BJ (cell line): ENCODE results near the gene ENG. TPM values are rescaled to one million over a fixed set of nuclear protein-coding genes. Genes with fewer than 3 reads are reported as not detected.

Source experiments
- CTCF ChIA-PET: fragments of 350-600 bp; formaldehyde crosslinking; extraction: SDS; loops from one replicate; lab custom pipeline; 2021; ENCODE audit warnings: antibody characterized with exemption, inconsistent platforms; lab: Yijun Ruan, JAX
- POLR2A ChIA-PET: fragments of 300-600 bp; sonication (Branson Sonifier 250); formaldehyde crosslinking; extraction: SDS; loops from one replicate; lab custom pipeline; 2021; ENCODE audit warnings: antibody characterized with exemption; lab: Charles Lee
- DNase-seq: peaks from one replicate; pipeline ENCODE4 v3.0.0-alpha.2; 2011; ENCODE audit warnings: low read depth
- H3K27me3 ChIP-seq: 2 replicates; pipeline ENCODE4 v1.6.0; 2011; ENCODE audit warnings: low read length; ENCODE audit not compliant: control insufficient read depth, insufficient read depth
- H3K36me3 ChIP-seq: 2 replicates; pipeline ENCODE4 v1.5.1; 2011; ENCODE audit warnings: low read length; ENCODE audit not compliant: control insufficient read depth, insufficient read depth
- H3K4me3 ChIP-seq: 2 replicates; pipeline ENCODE4 v1.5.1; 2011; ENCODE audit warnings: low read depth, mild to moderate bottlenecking, control low read depth, low read length
- polyA plus RNA-seq: library from polyadenylated mRNA; depleted of rRNA; stranded (reverse); fragments of >200 nt; gene quantifications from 2 replicates; pipeline ENCODE4 v1.2.3, GENCODE V29; 2011
- TF ChIP-seq, protein P1 (sequence below): IDR thresholded peaks from 2 replicates; pipeline ENCODE4 v1.5.1; 2011; ENCODE audit warnings: low read depth, mild to moderate bottlenecking, control low read depth, inconsistent platforms, low read length, moderate library complexity; ENCODE audit not compliant: insufficient read depth

The ENG gene
- polyA plus RNA-seq, 1 experiment, result 44.6 TPM

- ChIA-PET CTCF (interaction anchor here (0.7 to 5.2 kb wide), 14 partner anchors 8 to 264 kb away, joined by 3 to 41 read pairs (median 4); partner anchors contain the start of gene CDK9), POLR2A (interaction anchor here (0.7 kb wide), 1 partner anchor 66 kb away, joined by 3 read pairs; no protein-coding TSS in a partner anchor)
- no peak for DNase-seq
- 0 out of 2 replicates have a peak, but pooled peaks cover 5% of the 10 kb centered on the region for H3K36me3 ChIP-seq
- no peaks in the 10 kb centered on the region for H3K27me3 ChIP-seq
- H3K4me3 ChIP-seq, result peak overlapping the region; percentile 44
- TF ChIP-seq, protein P1, sequence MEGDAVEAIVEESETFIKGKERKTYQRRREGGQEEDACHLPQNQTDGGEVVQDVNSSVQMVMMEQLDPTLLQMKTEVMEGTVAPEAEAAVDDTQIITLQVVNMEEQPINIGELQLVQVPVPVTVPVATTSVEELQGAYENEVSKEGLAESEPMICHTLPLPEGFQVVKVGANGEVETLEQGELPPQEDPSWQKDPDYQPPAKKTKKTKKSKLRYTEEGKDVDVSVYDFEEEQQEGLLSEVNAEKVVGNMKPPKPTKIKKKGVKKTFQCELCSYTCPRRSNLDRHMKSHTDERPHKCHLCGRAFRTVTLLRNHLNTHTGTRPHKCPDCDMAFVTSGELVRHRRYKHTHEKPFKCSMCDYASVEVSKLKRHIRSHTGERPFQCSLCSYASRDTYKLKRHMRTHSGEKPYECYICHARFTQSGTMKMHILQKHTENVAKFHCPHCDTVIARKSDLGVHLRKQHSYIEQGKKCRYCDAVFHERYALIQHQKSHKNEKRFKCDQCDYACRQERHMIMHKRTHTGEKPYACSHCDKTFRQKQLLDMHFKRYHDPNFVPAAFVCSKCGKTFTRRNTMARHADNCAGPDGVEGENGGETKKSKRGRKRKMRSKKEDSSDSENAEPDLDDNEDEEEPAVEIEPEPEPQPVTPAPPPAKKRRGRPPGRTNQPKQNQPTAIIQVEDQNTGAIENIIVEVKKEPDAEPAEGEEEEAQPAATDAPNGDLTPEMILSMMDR, result no peak
Observed at GRCh38 chr9:127853312-127854183, 910 bp downstream of the ENG start.

GRCh38 chr9:127852829-127853228, 1.6 kb downstream of the ENG start:
- POLR2A ChIA-PET, result interaction anchor here (0.7 kb wide), 1 partner anchor 66 kb away, joined by 3 read pairs; no protein-coding TSS in a partner anchor
- Histone ChIP-seq H3K27me3 (no peaks in the 10 kb centered on the region), H3K36me3 (peaks cover 5% of the 10 kb centered on the region; the same call in 1 of the 2 replicates), H3K4me3 (peak overlapping the region; percentile 44)
- CTCF ChIA-PET, result interaction anchor here (1.0 to 5.2 kb wide), 9 partner anchors 10 to 82 kb away, joined by 3 to 41 read pairs (median 3); partner anchors contain the start of gene CDK9
- TF ChIP-seq, protein P1, result no peak
- no peak for DNase-seq

DNA sequence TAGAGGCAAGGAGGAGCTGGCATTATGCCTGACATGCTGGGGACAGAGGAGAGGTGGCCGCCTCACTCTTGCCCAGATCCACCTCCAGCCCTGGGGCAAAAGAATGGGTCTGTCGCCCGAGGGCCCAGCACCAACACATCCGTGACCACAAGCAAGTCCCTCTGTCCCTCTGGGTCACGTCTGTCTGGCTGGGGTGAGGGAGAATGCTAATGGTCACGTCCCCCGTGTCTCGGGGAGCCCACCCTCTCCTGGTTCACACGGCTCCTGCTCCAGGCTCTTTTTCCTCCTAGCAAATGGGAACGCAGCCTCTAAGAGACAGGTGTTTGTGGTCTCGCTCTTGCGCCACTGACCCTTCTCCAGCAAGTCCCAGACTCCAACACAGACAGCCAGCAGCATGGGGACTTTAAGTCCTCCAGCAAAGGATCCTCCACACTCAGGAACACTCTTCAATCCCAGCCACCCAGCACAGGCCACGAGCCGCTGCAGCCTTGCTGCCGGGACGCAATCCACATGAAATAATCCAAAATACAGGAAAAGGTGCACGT, 4.1 kb downstream of the ENG start:
- H3K27me3 ChIP-seq, result no peaks in the 10 kb centered on the region
- DNase-seq, result no peak
- TF ChIP-seq, protein P1, result no peak
- ChIA-PET CTCF (interaction anchor here (0.6 to 0.7 kb wide), 2 partner anchors 39 kb away, joined by 3 to 6 read pairs; no protein-coding TSS in a partner anchor), POLR2A (no interaction called here)
- H3K36me3 ChIP-seq, result peaks cover 5% of the 10 kb centered on the region; the same call in 1 of the 2 replicates
- H3K4me3 ChIP-seq, result no peak overlapping the region

DNA sequence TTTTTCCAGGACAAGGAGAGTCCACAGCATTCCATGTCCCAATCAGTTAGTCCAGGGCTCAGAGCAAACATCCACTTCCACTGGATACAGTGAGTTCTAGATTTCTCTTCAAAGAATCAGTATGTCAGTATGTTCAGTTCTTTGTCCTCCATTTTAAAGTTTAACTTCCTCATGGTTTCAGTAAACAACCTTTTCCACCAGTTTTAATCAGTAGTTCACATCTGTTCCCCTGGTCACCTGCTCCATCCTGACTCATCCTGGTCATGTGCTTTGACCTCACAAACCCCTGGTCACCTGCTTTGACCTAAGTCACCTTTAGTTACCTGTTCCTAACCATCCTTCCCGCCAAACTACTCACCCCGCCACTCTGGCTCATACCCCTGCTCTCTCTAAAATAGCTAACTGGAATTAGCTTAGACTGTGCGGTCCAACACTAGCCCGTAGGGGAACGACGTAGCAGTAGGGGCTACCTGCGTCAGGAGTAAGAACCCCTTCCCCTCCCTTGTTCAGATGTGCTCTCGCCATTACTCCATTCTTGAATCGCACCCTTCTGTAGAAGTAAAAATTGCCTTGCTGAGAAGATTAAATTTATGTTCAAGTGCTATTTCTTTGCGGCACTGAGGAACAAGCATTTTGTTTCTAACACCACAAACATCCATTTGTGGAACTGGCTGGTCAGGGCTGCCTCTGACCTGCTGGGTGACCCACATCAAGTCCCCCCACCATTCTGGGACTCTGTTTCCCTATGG, 5.5 kb downstream of the ENG start:
- TF ChIP-seq, protein P1, result no peak
- POLR2A ChIA-PET, result no interaction called here

More for the DNA sequence above, 5.5 kb downstream of the ENG start:
- peaks cover 5% of the 10 kb centered on the region; the same call in 1 of the 2 replicates for H3K36me3 ChIP-seq
- H3K27me3 ChIP-seq, result no peaks in the 10 kb centered on the region
- CTCF ChIA-PET, result no interaction called here
- no peak overlapping the region for H3K4me3 ChIP-seq
- no peak for DNase-seq
